ENCODE results near the gene POP4.
"Not testable (repeated sequence)": the region's sequence is repeated elsewhere in the genome, so short reads cannot be mapped to it uniquely, and the experiment has no call there.

Gene POP4

GRCh38 chr19:29605653-29606419 is at the start of gene POP4:
TSS of gene POP4 (plus strand) at chr19:29606283. CDS start at chr19:29606319, 36 bp downstream.
- DNase-seq: peak; percentile 100

- not testable (repeated sequence) for DNase-seq
Observed at GRCh38 chr19:29559110-29559509, 47.0 kb upstream of the POP4 start.

GRCh38 chr19:29559743-29560142 is 46.3 kb upstream of the POP4 start:
- DNase-seq: no peak

- DNase-seq: peak; percentile 8
Observed at GRCh38 chr19:29560313-29561075, 45.6 kb upstream of the POP4 start.

GRCh38 chr19:29561601-29562000 is 44.5 kb upstream of the POP4 start:
- no peak for DNase-seq

- DNase-seq: no peak
Observed at GRCh38 chr19:29562299-29563297, 43.5 kb upstream of the POP4 start.

GRCh38 chr19:29563486-29564101 is 42.5 kb upstream of the POP4 start:
- DNase-seq: no peak

- DNase-seq: no peak
Observed at GRCh38 chr19:29564574-29565005, 41.5 kb upstream of the POP4 start.

GRCh38 chr19:29565171-29565570 is 40.9 kb upstream of the POP4 start:
- DNase-seq: no peak

- DNase-seq: no peak
Observed at GRCh38 chr19:29566496-29567054, 39.5 kb upstream of the POP4 start.

- peak; percentile 18 for DNase-seq
Observed at GRCh38 chr19:29567366-29567915, 38.6 kb upstream of the POP4 start.

- peak; percentile 10 for DNase-seq
Observed at GRCh38 chr19:29568036-29569025, 37.8 kb upstream of the POP4 start.

- DNase-seq: peak; percentile 9
Observed at GRCh38 chr19:29569038-29569911, 36.8 kb upstream of the POP4 start.

- no peak for DNase-seq
Observed at GRCh38 chr19:29571181-29571580, 34.9 kb upstream of the POP4 start.

- peak; percentile 9 for DNase-seq
Observed at GRCh38 chr19:29573486-29573885, 32.6 kb upstream of the POP4 start.

- peak; percentile 10 for DNase-seq
Observed at GRCh38 chr19:29574510-29574909, 31.6 kb upstream of the POP4 start.

- no peak for DNase-seq
Observed at GRCh38 chr19:29576046-29576606, 30.0 kb upstream of the POP4 start.

GRCh38 chr19:29576761-29577648 is 29.1 kb upstream of the POP4 start:
- DNase-seq: peak; percentile 51
